ENCODE measurements around the gene C2CD2. TPM values are rescaled to one million over a fixed set of nuclear protein-coding genes. Genes with fewer than 3 reads are reported as not detected.

The C2CD2 gene
- total and polyA plus RNA-seq, 2 experiments from 2014 or later: 4.5 to 16.2 TPM

DNA sequence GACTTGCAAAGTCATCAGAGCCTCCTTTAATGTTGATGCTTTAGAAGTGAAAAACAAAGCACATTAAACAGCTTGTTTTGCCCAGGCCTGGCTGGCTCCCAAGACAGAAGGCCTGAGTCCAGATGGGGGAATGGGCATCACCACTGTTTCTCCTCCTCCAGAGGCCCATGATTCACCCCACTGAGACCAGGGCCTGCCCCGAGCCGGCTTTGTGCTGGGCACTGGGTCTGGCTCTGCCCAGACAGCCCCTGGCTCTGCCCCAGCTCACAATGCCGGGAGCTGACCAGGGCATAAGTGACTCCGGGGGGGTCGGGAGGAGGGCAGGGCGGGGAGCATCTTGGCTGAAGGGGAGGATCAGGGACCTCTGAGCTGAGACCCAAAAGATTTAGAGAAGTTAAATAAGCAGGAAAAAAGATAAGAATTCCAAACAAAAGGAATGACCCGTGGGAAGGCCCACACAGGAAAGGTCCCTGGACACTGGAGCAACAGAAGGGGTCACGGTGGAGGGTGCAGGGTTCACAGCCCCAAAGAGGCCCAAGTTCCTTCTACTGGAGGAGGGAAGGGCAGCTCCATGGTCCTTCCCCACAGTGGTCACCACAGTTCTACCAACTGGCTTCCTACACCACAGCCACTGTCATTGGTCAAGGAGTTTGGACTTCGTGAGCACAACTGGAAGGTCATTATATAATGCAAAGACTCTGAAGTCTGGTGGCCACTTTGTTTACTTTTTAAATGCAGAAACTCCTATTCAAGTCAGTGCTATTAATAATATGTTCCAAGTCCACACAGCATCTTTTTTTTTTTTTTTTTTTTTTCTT is 5.5 kb downstream of the C2CD2 start (continued):
- TF ChIP-seq POLR2AphosphoS5 (IDR thresholded peaks at IDR 0.05; ENCODE audit: low read depth) (no peak), CREB1 (CRISPR knock-in tag; IDR thresholded peaks at IDR 0.05; ENCODE audit: low read depth) (no peak), EZH2phosphoT487 (IDR thresholded peaks at IDR 0.05; ENCODE audit: unreplicated experiment) (no peak), JUNB (IDR thresholded peaks at IDR 0.05; ENCODE audit: unreplicated experiment) (no peak), NANOG (IDR thresholded peaks at IDR 0.05; ENCODE audit: borderline replicate concordance) (no peak), EZH2 (IDR thresholded peaks at IDR 0.05; ENCODE audit: low read depth, unreplicated experiment) (no peak)

DNA sequence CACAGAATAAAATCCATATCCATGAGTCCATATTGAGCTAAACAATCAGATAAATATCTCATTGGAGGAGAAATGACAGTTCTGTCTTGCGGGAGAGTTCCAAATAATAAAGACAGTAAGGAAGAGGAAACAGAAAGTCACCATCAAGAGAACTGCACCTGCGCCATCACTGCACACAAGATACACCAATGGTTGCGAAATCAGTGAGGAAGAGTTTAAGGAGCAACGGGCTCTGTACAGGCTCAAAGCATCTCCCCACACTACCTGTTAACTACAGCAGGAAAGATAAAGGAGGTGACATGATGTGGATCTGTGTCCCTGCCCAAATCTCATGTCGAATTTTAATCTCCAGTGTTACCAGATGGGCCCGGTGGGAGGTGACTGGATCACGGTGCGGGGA is 7.8 kb downstream of the C2CD2 start:
- peaks cover 13% of the 10 kb centered on the region for H3K4me1 ChIP-seq (ENCODE audit: insufficient read depth)
- 0 out of 2 replicates have a peak, but pooled peaks cover 3% of the 10 kb centered on the region for H3F3A ChIP-seq (replicated peaks; ENCODE audit: low read depth)
- no peaks in the 10 kb centered on the region for H3K9me3 Mint-ChIP-seq
- no peak overlapping the region for H3K4me3 ChIP-seq
- no peak overlapping the region for H3K4me3 Mint-ChIP-seq
- no peak overlapping the region for H3K27ac Mint-ChIP-seq
- H3K27me3 ChIP-seq (ENCODE audit: insufficient read depth): no peaks in the 10 kb centered on the region
- peaks cover 68% of the 10 kb centered on the region for H3K79me2 ChIP-seq (replicated peaks; ENCODE audit: insufficient read depth)
- H3K36me3 Mint-ChIP-seq (ENCODE audit: low read depth): no peaks in the 10 kb centered on the region
- no peak overlapping the region for H2AFZ ChIP-seq
- H3K27me3 Mint-ChIP-seq (ENCODE audit: insufficient read depth, low read depth, poor library complexity): peaks cover 12% of the 10 kb centered on the region
- peaks cover 22% of the 10 kb centered on the region for H3K4me1 Mint-ChIP-seq
- no peaks in the 10 kb centered on the region; the same call in 1 of the 2 replicates for H4K20me1 ChIP-seq (replicated peaks; ENCODE audit: insufficient read depth)
- H3K27ac ChIP-seq (ENCODE audit: low read depth): no peak overlapping the region
- DNase-seq (ENCODE audit: low spot score) (no peak), ATAC-seq (no peak)
- H3K4me2 ChIP-seq: no peak overlapping the region
- no peaks in the 10 kb centered on the region for H3K36me3 ChIP-seq (ENCODE audit: insufficient read depth)
- no peaks in the 10 kb centered on the region for H3K9me2 ChIP-seq (ENCODE audit: insufficient read depth)
- TF ChIP-seq STAT1 (IDR thresholded peaks at IDR 0.05; ENCODE audit: unreplicated experiment): no peak
- TF ChIP-seq, protein P1, sequence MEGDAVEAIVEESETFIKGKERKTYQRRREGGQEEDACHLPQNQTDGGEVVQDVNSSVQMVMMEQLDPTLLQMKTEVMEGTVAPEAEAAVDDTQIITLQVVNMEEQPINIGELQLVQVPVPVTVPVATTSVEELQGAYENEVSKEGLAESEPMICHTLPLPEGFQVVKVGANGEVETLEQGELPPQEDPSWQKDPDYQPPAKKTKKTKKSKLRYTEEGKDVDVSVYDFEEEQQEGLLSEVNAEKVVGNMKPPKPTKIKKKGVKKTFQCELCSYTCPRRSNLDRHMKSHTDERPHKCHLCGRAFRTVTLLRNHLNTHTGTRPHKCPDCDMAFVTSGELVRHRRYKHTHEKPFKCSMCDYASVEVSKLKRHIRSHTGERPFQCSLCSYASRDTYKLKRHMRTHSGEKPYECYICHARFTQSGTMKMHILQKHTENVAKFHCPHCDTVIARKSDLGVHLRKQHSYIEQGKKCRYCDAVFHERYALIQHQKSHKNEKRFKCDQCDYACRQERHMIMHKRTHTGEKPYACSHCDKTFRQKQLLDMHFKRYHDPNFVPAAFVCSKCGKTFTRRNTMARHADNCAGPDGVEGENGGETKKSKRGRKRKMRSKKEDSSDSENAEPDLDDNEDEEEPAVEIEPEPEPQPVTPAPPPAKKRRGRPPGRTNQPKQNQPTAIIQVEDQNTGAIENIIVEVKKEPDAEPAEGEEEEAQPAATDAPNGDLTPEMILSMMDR (conservative IDR thresholded peaks at IDR 0.05; ENCODE audit: low read depth in 2 of 2): no peak
- TF ChIP-seq, protein P2, sequence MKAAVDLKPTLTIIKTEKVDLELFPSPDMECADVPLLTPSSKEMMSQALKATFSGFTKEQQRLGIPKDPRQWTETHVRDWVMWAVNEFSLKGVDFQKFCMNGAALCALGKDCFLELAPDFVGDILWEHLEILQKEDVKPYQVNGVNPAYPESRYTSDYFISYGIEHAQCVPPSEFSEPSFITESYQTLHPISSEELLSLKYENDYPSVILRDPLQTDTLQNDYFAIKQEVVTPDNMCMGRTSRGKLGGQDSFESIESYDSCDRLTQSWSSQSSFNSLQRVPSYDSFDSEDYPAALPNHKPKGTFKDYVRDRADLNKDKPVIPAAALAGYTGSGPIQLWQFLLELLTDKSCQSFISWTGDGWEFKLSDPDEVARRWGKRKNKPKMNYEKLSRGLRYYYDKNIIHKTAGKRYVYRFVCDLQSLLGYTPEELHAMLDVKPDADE (IDR thresholded peaks at IDR 0.05): no peak
- TF ChIP-seq NANOG (IDR thresholded peaks at IDR 0.05; ENCODE audit: borderline replicate concordance): no peak
- TF ChIP-seq CREB1 (CRISPR knock-in tag; IDR thresholded peaks at IDR 0.05; ENCODE audit: low read depth): no peak
- TF ChIP-seq ZNF331 (CRISPR knock-in tag; IDR thresholded peaks at IDR 0.05; ENCODE audit: low read depth): no peak
- no peak for TF ChIP-seq POLR2AphosphoS5 (IDR thresholded peaks at IDR 0.05; ENCODE audit: low read depth)
- no peak for TF ChIP-seq ZNF114 (CRISPR knock-in tag; IDR thresholded peaks at IDR 0.05)
- TF ChIP-seq JUNB (IDR thresholded peaks at IDR 0.05; ENCODE audit: unreplicated experiment): no peak
- TF ChIP-seq, protein P3, sequence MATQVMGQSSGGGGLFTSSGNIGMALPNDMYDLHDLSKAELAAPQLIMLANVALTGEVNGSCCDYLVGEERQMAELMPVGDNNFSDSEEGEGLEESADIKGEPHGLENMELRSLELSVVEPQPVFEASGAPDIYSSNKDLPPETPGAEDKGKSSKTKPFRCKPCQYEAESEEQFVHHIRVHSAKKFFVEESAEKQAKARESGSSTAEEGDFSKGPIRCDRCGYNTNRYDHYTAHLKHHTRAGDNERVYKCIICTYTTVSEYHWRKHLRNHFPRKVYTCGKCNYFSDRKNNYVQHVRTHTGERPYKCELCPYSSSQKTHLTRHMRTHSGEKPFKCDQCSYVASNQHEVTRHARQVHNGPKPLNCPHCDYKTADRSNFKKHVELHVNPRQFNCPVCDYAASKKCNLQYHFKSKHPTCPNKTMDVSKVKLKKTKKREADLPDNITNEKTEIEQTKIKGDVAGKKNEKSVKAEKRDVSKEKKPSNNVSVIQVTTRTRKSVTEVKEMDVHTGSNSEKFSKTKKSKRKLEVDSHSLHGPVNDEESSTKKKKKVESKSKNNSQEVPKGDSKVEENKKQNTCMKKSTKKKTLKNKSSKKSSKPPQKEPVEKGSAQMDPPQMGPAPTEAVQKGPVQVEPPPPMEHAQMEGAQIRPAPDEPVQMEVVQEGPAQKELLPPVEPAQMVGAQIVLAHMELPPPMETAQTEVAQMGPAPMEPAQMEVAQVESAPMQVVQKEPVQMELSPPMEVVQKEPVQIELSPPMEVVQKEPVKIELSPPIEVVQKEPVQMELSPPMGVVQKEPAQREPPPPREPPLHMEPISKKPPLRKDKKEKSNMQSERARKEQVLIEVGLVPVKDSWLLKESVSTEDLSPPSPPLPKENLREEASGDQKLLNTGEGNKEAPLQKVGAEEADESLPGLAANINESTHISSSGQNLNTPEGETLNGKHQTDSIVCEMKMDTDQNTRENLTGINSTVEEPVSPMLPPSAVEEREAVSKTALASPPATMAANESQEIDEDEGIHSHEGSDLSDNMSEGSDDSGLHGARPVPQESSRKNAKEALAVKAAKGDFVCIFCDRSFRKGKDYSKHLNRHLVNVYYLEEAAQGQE (IDR thresholded peaks at IDR 0.05; ENCODE audit: unreplicated experiment): no peak
